Pulmonary artery endothelial cell (primary cell): ENCODE results near the gene MLXIP. TPM values are rescaled to one million over a fixed set of nuclear protein-coding genes. Genes with fewer than 3 reads are reported as not detected.
"Not testable (repeated sequence)": the region's sequence is repeated elsewhere in the genome, so short reads cannot be mapped to it uniquely, and the experiment has no call there.

Source experiments
- DNase-seq: peaks from one replicate; pipeline ENCODE4 v3.0.0-alpha.2; 2011; ENCODE audit warnings: low read depth, low spot score
- total RNA-seq: library from RNA; depleted of rRNA; stranded (reverse); fragments of >200 nt; gene quantifications from 2 replicates; pipeline ENCODE4 v1.2.3, GENCODE V29; 2014

The MLXIP gene
- total RNA-seq, 1 donor from 2014 or later = 16.5 TPM

DNA sequence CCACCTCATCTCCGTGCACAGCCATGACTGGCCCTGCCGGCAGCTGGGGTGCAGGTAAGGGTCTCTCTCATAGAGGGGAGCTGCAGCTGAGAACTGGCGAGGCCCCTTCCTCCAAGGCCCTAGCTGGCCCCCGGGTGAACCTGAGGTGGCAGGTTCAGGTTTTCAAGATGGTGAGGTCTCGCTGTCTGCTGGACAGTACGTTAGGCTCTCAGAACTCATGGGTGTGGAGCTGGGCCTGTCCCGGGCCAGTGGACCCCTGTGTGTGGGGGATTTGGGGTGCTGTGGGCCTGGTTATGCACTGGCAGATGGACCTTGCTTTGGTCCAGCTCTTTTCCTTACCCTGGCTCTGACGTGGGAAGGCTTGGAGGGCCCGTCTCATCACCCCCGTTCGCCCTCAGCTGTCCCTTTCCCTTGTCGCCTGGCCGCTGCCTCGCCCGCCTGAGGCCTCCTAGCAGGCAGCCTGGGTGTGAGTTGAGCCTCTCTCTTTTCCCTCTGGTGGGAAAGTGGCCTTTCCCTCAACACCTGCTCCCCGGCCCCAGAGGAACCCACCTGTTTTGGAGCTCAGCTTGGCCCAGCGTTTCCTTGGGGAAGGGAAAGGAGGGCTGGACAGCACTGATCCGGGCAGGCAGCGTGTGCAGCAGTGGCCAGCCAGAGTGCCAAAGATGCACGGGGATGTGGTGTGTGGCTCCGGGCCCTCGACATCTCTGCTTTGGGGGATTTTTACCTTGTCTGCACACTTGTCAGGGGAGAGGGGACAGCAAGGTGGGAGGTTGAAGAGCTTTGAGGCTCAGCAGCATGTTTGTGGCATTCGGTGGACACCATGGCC lies 67.2 kb downstream of the MLXIP start:
- DNase-seq = no peak

GRCh38 chr12:122147514-122148290 lies 69.1 kb downstream of the MLXIP start:
- DNase-seq = no peak

DNA sequence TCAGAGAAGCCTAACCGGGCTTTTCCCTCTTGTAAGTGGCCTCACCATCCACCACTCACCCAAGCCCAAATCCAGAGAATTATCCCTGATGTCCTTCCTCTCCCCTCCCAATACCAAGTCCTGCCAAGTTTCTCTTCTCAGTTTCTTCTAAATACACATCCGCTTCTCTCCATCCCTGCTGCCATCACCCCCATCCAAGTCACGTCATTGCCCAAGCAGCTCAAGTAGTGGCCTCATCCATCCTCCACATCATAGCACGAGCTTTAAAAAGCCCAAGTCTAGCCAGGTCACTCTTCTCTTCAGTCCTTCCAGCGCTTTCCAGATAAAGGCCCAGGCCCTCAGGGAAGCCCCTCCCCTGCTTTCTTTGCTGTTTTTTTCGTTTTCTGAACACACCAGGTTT lies 70.1 kb downstream of the MLXIP start:
- DNase-seq = no peak

DNA sequence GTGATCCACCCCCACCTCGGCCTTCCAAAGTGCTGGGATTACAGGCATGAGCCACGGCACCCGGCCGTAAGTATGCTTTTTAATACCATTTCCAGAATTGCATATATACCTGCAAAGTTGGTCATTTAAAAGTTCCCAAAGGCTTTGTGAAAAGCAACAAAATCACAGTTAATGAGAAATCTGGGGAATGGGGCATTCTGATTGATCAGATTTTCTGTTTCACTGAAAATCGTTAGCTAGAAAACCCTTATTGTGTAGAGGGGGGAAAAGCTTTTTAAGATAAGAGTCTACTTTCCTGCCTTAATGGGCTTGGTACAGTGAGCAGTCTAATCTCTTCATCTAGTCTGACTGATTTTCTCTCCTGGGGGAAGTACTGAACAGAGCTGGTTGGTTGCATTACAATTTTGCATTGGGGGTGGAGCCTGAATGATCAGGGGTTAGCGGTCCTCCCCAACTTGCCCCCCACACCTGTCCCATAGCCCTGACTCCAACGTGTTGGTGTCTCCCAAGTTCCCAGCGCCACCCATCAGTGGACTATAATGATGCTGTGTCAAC lies 71.6 kb downstream of the MLXIP start:
- DNase-seq = no peak

- DNase-seq = no peak
Measured at GRCh38 chr12:122152754-122153153, 74.2 kb downstream of the MLXIP start.

DNA sequence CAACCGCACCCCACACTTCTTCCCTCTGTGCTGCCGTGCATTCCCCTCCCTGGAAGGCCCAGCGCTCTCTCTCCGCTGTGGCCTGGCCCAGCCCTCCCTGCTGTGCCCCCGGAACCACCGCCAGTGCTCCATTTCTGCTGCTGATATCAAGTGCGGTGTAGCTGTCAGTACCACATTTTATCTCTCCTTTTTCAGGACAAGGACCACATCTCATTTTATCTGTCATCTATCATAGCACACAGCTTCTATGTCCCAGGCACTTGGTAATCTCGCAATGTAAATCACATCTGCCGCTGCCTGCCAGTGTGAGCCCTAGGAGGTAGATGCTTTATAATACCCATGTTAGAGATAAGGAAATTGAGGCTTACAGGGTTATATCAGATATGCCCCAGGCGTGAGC lies 77.1 kb downstream of the MLXIP start:
- DNase-seq = no peak

DNA sequence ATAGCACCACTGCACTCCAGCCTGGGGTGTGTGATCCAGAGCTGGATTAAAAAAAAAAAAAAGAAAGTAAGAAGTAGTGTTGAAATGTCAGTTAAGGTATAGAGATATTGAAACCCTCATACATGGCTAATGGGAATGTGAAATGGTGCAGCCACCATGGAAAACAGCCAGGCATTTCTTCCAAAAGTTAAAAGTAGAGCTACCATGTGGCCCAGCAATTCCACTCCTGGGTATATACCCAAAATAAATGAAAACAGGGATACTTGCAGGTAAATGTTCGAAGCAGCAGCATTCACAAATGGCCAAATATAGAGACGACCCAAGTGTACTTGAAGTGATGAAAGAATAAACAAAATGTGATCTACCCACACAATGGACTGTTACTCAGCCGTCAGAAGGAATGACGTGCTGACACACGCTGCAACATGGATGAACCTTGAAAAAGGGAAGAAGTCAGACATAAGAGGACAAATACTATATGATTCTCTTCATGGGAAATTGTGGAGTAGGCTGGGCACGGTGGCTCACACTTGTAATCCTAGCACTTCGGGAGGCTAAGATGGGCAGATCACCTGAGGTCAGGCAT lies 80.2 kb downstream of the MLXIP start:
- no peak for DNase-seq

- no peak for DNase-seq
Measured at GRCh38 chr12:122159882-122160281, 81.3 kb downstream of the MLXIP start.

- DNase-seq = no peak
Measured at GRCh38 chr12:122160761-122161160, 82.2 kb downstream of the MLXIP start.

DNA sequence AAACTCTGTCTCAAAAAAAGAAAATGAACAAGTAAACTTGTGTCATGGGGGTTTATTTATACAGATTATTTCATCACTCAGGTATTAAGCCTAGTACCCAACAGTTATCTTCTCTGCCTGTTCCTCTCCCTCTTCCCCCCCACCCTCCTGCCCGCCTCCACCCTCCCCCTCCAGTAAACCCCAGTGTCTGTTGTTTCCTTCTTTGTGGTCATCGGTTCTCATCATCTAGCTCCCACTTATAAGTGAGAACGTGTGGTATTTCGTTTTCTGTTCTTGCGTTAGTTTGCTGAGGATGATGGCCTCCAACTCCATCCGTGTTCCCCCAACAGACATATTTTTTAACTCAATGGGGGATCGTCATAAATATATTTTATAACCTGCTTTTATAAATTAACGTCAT lies 83.1 kb downstream of the MLXIP start:
- no peak for DNase-seq

GRCh38 chr12:122162976-122163375 lies 84.4 kb downstream of the MLXIP start:
- DNase-seq = no peak

GRCh38 chr12:122166422-122167349 lies 88.1 kb downstream of the MLXIP start:
- no peak for DNase-seq

GRCh38 chr12:122167356-122167925 lies 88.9 kb downstream of the MLXIP start:
- DNase-seq = peak; percentile 10

- no peak for DNase-seq
Measured at GRCh38 chr12:122168492-122168891, 89.9 kb downstream of the MLXIP start.

DNA sequence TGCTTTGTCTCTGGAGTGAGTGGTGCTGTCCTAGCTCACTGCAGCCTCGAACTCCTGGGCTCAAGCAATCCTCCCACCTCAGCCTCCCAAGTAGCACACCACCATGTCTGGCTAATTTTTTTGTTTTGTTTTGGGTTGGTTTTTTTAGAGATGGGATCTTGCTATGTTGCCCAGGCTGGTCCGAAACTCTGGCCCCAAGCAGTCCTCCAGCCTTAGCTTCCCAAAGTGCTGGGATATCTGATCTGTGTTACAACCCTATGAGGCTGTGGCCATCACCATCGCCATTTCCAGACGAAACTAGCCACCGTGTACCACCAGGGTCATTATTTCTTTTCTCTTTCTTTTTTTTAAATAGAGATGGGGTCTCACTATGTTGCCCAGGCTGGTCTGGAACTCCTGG lies 92.8 kb downstream of the MLXIP start:
- DNase-seq = no peak

DNA sequence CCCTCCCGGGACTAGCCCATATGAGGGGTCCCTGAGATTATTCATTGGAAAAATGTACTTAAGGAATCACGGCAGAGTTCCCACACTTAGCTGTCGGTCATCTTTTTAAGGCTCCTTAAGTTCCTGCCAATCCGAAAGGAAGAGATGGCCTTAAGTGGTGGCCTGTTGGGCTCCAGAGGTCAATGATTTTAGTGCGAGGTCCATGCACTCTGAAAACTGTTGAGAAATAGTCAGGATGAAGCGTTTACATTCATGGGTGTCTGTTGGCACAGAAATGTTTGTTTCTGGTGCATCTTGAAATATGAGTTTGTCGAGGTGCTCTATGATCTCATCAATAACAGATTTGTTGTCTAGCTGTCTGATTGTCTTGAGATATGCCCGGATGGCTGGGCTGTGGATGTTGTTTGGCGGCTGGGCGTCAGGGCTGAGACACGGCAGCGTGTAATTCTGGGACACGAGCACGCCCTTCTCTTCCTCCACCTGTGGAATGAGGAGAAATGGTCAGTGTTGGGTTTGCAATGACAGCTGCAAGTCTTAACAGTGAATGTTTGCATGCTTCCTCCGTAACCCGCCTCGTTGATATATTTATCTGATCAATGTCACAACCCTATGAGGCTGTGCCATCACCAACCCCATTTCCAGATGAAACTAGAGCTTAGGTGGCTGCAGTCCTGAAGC lies 93.8 kb downstream of the MLXIP start:
- DNase-seq = no peak

DNA sequence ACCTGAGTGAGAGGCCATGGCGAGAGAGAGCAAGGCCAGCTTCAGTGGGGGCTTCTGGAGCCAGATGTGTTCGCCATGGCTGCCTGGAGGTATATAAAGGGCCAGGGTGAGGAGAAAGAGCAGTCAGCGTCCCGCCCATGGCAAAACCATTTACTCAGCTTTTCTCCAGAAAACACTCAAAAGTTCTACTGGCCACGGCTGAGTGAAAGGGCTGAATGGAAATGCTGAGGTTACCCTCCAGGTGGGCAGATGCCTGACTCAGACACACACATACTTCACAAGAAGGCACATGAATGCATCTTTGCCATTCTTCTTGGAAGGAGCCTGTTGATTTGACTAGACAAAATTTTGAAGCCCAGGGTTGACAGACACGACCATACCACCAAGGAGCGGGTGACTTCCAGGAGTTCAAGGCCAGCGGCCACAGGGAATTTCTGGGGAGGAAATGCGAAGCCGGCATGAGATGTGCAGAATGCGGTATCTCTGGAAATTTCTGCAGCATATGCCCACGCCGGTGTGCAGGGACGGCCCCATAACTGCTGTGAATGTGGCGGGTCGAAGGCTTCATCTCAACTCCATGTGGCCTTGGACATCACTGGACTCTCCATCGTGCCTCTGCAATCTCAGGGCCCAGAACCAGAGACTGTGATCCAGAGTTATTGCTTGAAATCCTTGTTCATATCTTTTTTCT lies 95.7 kb downstream of the MLXIP start, which contains the start of gene IL31:
TSS of gene IL31 (minus strand) at position 67 of the 691 bp plus-strand sequence. CDS start at position 18, 49 bp downstream.
- DNase-seq = no peak

DNA sequence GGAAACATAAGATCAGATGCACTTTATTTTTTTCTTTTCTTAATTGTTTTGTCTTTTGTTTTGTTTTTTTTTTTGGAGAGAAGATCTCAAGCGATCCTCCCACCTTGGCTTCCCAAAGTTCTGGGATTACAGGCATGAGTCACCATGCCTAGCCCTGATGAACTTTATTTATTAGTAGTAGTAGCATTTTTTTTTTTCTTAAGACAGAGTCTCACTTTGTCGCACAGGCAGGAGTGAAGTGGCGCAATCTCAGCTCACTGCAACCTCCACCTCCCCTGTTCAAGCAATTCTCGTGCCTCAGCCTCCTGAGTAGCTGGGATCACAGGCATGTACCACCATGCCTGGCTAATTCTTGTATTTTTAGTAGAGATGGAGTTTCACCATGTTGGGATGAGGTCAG lies 97.9 kb downstream of the MLXIP start:
- not testable (repeated sequence) for DNase-seq

- no peak for DNase-seq
Measured at GRCh38 chr12:122182887-122183587, 104.5 kb downstream of the MLXIP start, which contains the start of gene LRRC43. Gene LRRC43 (plus strand): TSS chr12:122183123. CDS start chr12:122183145, 22 bp downstream.
